ENCODE data around the gene NODAL.

Gene NODAL

GRCh38 chr10:70480239-70480861 lies 38.9 kb upstream of the NODAL start:
- TF ChIP-seq CTCF (IDR thresholded peaks at IDR 0.05; ENCODE audit: extremely low read depth, missing control alignments): no peak
- no peak for DNase-seq (ENCODE audit: low spot score)

GRCh38 chr10:70479626-70480238 lies 38.3 kb upstream of the NODAL start:
- no peak for TF ChIP-seq CTCF (IDR thresholded peaks at IDR 0.05; ENCODE audit: extremely low read depth, missing control alignments)
- no peak for DNase-seq (ENCODE audit: low spot score)

GRCh38 chr10:70479165-70479581 lies 37.7 kb upstream of the NODAL start:
- no peak for TF ChIP-seq CTCF (IDR thresholded peaks at IDR 0.05; ENCODE audit: extremely low read depth, missing control alignments)
- no peak for DNase-seq (ENCODE audit: low spot score)

GRCh38 chr10:70478191-70479164 lies 37.0 kb upstream of the NODAL start, which contains the start of gene PALD1:
Gene PALD1, plus strand, starts transcription at chr10:70478767. Its CDS starts 47,185 bp downstream, at chr10:70525952.
- no peak for TF ChIP-seq CTCF (IDR thresholded peaks at IDR 0.05; ENCODE audit: extremely low read depth, missing control alignments)
- DNase-seq (ENCODE audit: low spot score): peak; percentile 80

GRCh38 chr10:70477661-70478162 lies 36.2 kb upstream of the NODAL start:
- DNase-seq (ENCODE audit: low spot score): peak; percentile 67
- no peak for TF ChIP-seq CTCF (IDR thresholded peaks at IDR 0.05; ENCODE audit: extremely low read depth, missing control alignments)

- no peak for TF ChIP-seq CTCF (IDR thresholded peaks at IDR 0.05; ENCODE audit: extremely low read depth, missing control alignments)
- DNase-seq (ENCODE audit: low spot score): no peak
These were observed 35.0 kb upstream of the NODAL start for GRCh38 chr10:70476249-70477035.
